HG03457 (cell line): Measurements from ENCODE around the gene POU2F2.

Experiments used
- ATAC-seq: cut with Tn5 transposase; IDR thresholded peaks from one replicate; pipeline ENCODE4 v1.9.1; 2021; ENCODE audit warnings: moderate number of reproducible peaks; ENCODE audit not compliant: unreplicated experiment

POU2F2 gene

GRCh38 chr19:42155796-42156195 lies 23.6 kb upstream of the POU2F2 start:
- no peak for ATAC-seq

GRCh38 chr19:42154471-42155323 lies 22.5 kb upstream of the POU2F2 start:
- no peak for ATAC-seq

- ATAC-seq, result no peak
Measured at GRCh38 chr19:42153672-42154433, 21.6 kb upstream of the POU2F2 start.

- ATAC-seq, result no peak
Measured at GRCh38 chr19:42152910-42153671, 20.8 kb upstream of the POU2F2 start.

- ATAC-seq, result no peak
Measured at GRCh38 chr19:42151782-42152684, 19.8 kb upstream of the POU2F2 start.

- ATAC-seq, result no peak
Measured at GRCh38 chr19:42150911-42151361, 18.7 kb upstream of the POU2F2 start.

GRCh38 chr19:42150364-42150763 lies 18.1 kb upstream of the POU2F2 start:
- no peak for ATAC-seq

- no peak for ATAC-seq
Measured at GRCh38 chr19:42149447-42150202, 17.4 kb upstream of the POU2F2 start.

- no peak for ATAC-seq
Measured at GRCh38 chr19:42148266-42148665, 16.0 kb upstream of the POU2F2 start.

- ATAC-seq, result no peak
Measured at GRCh38 chr19:42143341-42144234, 11.3 kb upstream of the POU2F2 start.

GRCh38 chr19:42140125-42140754 lies 8.0 kb upstream of the POU2F2 start:
- ATAC-seq, result no peak

GRCh38 chr19:42134535-42135070 lies 2.4 kb upstream of the POU2F2 start:
- ATAC-seq, result no peak

- ATAC-seq, result no peak
Measured at GRCh38 chr19:42132851-42133528, 744 bp upstream of the POU2F2 start.

- no peak for ATAC-seq
Measured at GRCh38 chr19:42131149-42132029, 857 bp downstream of the POU2F2 start.

- ATAC-seq, result no peak
Measured at GRCh38 chr19:42130254-42130573, 2.0 kb downstream of the POU2F2 start.
